ENCODE measurements around the gene MAT2B. TPM values are rescaled to one million over a fixed set of nuclear protein-coding genes. Genes with fewer than 3 reads are reported as not detected.

The MAT2B gene
- total and polyA plus RNA-seq, 2 of the 8 experiments (the other 6 are each of a cell fraction or from before 2014, with no cell fraction given) = 33.9 to 65.2 TPM

DNA sequence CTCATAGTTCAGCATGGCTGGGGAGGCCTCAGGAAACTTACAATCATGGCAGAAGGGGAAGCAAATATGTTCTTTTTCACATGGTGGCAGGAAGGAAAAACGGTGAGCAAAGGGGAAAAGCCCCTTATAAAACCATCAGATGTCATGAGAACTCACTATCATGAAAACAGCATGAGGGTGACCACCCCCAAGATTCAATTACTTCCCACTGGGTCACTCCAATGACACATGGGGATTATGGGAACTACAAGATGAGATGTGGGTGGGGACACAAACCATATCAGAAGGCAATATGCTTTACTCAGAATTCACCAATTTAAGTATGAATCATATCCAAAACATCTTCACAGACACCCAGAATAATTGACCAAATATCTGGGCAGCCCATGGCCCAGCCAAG, 19.7 kb downstream of the MAT2B start:
- Histone ChIP-seq H3K27ac (ENCODE audit: low read depth, low read length) (no peak overlapping the region), H3K18ac (ENCODE audit: extremely low read depth, low read length) (no peak overlapping the region), H4K20me1 (replicated peaks in 1 of 2; ENCODE audit: control insufficient read depth in 1 of 2, insufficient read depth in 2 of 2, low read length in 2 of 2) (no peaks in the 10 kb centered on the region), H3K4me2 (ENCODE audit: insufficient read depth in 1 of 2, low read depth in 2 of 2, low read length in 2 of 2) (no peak overlapping the region), H4K5ac (ENCODE audit: insufficient read length, low read depth, low read length) (no peak overlapping the region), H2AFZ (ENCODE audit: low read length) (no peak overlapping the region), H2BK12ac (ENCODE audit: low read depth, low read length) (no peak overlapping the region), H4K8ac (ENCODE audit: extremely low read depth, insufficient read depth, low read length) (no peak overlapping the region), H3K4me3 (ENCODE audit: extremely low read depth in 1 of 4, insufficient read depth in 2 of 4, low read depth in 3 of 4, low read length in 4 of 4) (no peak overlapping the region), H3K4ac (replicated peaks; ENCODE audit: insufficient read length, low read depth, low read length) (no peak overlapping the region), H2BK5ac (ENCODE audit: low read depth, low read length) (no peak overlapping the region), H3K14ac (ENCODE audit: insufficient read length) (no peak overlapping the region), H3K23me2 (ENCODE audit: low read depth, low read length) (no peaks in the 10 kb centered on the region), H2BK120ac (replicated peaks; ENCODE audit: low read depth, low read length) (no peak overlapping the region), H2BK20ac (ENCODE audit: low read length) (no peak overlapping the region), H3K23ac (ENCODE audit: insufficient read length) (no peak overlapping the region), H3K79me1 (ENCODE audit: low read depth, low read length) (no peaks in the 10 kb centered on the region), H2BK15ac (ENCODE audit: low read length) (no peak overlapping the region), H4K91ac (replicated peaks; ENCODE audit: insufficient read length, low read length) (no peak overlapping the region), H3K79me2 (ENCODE audit: control insufficient read depth in 1 of 2, insufficient read depth in 2 of 2, low read length in 2 of 2) (no peaks in the 10 kb centered on the region), H3K27me3 (replicated peaks in 1 of 4; ENCODE audit: control insufficient read depth in 3 of 4, extremely low read depth in 1 of 4, insufficient read depth in 3 of 4, low read length in 3 of 4) (peaks cover 0 to 1% (median 0%) of the 10 kb centered on the region in 4 experiments; a peak in 1 of 7 replicates), H3K56ac (replicated peaks; ENCODE audit: insufficient read length, low read depth, low read length) (no peak overlapping the region), H3K9me3 (ENCODE audit: insufficient read depth in 2 of 2, low read depth in 1 of 2, low read length in 1 of 2) (no peaks in the 10 kb centered on the region), H3K9ac (replicated peaks in 1 of 4; ENCODE audit: extremely low read depth in 1 of 4, low read depth in 3 of 4, low read length in 3 of 4) (no peak overlapping the region), H3K36me3 (ENCODE audit: control insufficient read depth in 2 of 4, insufficient read depth in 4 of 4, low read length in 3 of 4) (peaks cover 0 to 7% (median 3%) of the 10 kb centered on the region in 4 experiments; a peak in 3 of 8 replicates), H3K4me1 (replicated peaks in 1 of 4; ENCODE audit: control insufficient read depth in 3 of 4, insufficient read depth in 4 of 4, low read length in 3 of 4) (no peaks in the 10 kb centered on the region), H2AK5ac (ENCODE audit: low read depth, low read length) (no peak overlapping the region)
- ChIA-PET POLR2A (ENCODE audit: partially characterized antibody) (no interaction called here), CTCF (ENCODE audit: partially characterized antibody) (no interaction called here)
- WGBS, 2 experiments (ENCODE audit: extremely low coverage in 1 of 2, insufficient coverage in 1 of 2, insufficient read length in 1 of 2, insufficient replicate concordance in 2 of 2, low coverage in 1 of 2, low lambda C conversion rate in 2 of 2, missing lambda C conversion rate in 1 of 2) = 78% methylated on average over 1 of the region's 1 CpG; no CpG with 5 or more reads in 1 of the 2 experiments
- TF ChIP-seq HDAC2 (IDR thresholded peaks at IDR 0.05; ENCODE audit: borderline replicate concordance in 1 of 2, low read depth in 2 of 2, low read length in 2 of 2) (no peak), SIX5 (IDR thresholded peaks at IDR 0.05; ENCODE audit: low read depth, low read length) (no peak), SIRT6 (IDR thresholded peaks at IDR 0.05; ENCODE audit: low read length) (no peak), RFX5 (IDR thresholded peaks at IDR 0.05; ENCODE audit: borderline replicate concordance, low read depth, low read length) (no peak), GTF2F1 (IDR thresholded peaks at IDR 0.05; ENCODE audit: borderline replicate concordance, low read depth, low read length) (no peak), SIN3A (conservative IDR thresholded peaks at IDR 0.05 in 1 of 2, IDR thresholded peaks at IDR 0.05 in 1 of 2; ENCODE audit: low read depth in 1 of 2, low read length in 2 of 2) (no peak)
- FAIRE-seq (no peak), DNase-seq (ENCODE audit: low read depth in 1 of 2, low spot score in 2 of 2) (no peak)
